ENCODE results near the gene GPR82. TPM values are rescaled to one million over a fixed set of nuclear protein-coding genes. Genes with fewer than 3 reads are reported as not detected.
"Not testable (repeated sequence)": the region's sequence is repeated elsewhere in the genome, so short reads cannot be mapped to it uniquely, and the experiment has no call there.

Gene GPR82
- under 1 TPM; 0.37 to 0.53 TPM for total RNA-seq

GRCh38 chrX:41723826-41724225 is at the start of gene GPR82:
Gene GPR82 (plus strand): TSS chrX:41724181. CDS start chrX:41727027, 2,846 bp downstream.
- POLR2A ChIA-PET: no interaction called here
- H3K36me3 Mint-ChIP-seq (ENCODE audit: low read depth): peaks cover 40% of the 10 kb centered on the region
- DNase-seq (no peak), ATAC-seq (no peak)
- peak within 1 kb of the TSS; percentile 46 for H3K27ac Mint-ChIP-seq
- peaks cover 4% of the 10 kb centered on the region for H3K9me3 Mint-ChIP-seq (ENCODE audit: insufficient read depth)
- CTCF ChIA-PET: no interaction called here
- H3K4me1 Mint-ChIP-seq (ENCODE audit: low read depth): peaks cover 53% of the 10 kb centered on the region
- H3K27me3 Mint-ChIP-seq (ENCODE audit: low read depth): no peaks in the 10 kb centered on the region
- H3K4me3 Mint-ChIP-seq: peak within 1 kb of the TSS; percentile 45

GRCh38 chrX:41676361-41676760 is 47.6 kb upstream of the GPR82 start:
- H3K27ac Mint-ChIP-seq; H3K9me3 Mint-ChIP-seq (ENCODE audit: insufficient read depth); CTCF ChIA-PET; ATAC-seq; H3K27me3 Mint-ChIP-seq (ENCODE audit: low read depth); DNase-seq; POLR2A ChIA-PET; H3K4me3 Mint-ChIP-seq: not testable (repeated sequence)
- H3K4me1 Mint-ChIP-seq (ENCODE audit: low read depth): peaks cover 21% of the 10 kb centered on the region
- H3K36me3 Mint-ChIP-seq (ENCODE audit: low read depth): peaks cover 22% of the 10 kb centered on the region

GRCh38 chrX:41677183-41678060 is 46.6 kb upstream of the GPR82 start:
- H3K27me3 Mint-ChIP-seq (ENCODE audit: low read depth): no peaks in the 10 kb centered on the region
- no peak overlapping the region for H3K27ac Mint-ChIP-seq
- ChIA-PET CTCF (no interaction called here), POLR2A (no interaction called here)
- ATAC-seq (no peak), DNase-seq (no peak)
- no peaks in the 10 kb centered on the region for H3K9me3 Mint-ChIP-seq (ENCODE audit: insufficient read depth)
- peaks cover 22% of the 10 kb centered on the region for H3K36me3 Mint-ChIP-seq (ENCODE audit: low read depth)
- no peak overlapping the region for H3K4me3 Mint-ChIP-seq
- H3K4me1 Mint-ChIP-seq (ENCODE audit: low read depth): peaks cover 21% of the 10 kb centered on the region

- Mint-ChIP-seq H3K4me1 (ENCODE audit: low read depth) (peaks cover 26% of the 10 kb centered on the region), H3K36me3 (ENCODE audit: low read depth) (peaks cover 3% of the 10 kb centered on the region), H3K27ac (no peak overlapping the region), H3K4me3 (no peak overlapping the region), H3K27me3 (ENCODE audit: low read depth) (no peaks in the 10 kb centered on the region), H3K9me3 (ENCODE audit: insufficient read depth) (no peaks in the 10 kb centered on the region)
- ATAC-seq (no peak), DNase-seq (no peak)
- ChIA-PET CTCF (no interaction called here), POLR2A (no interaction called here)
These were observed 39.8 kb upstream of the GPR82 start for GRCh38 chrX:41684138-41684537.

GRCh38 chrX:41684940-41685339 is 39.0 kb upstream of the GPR82 start:
- ATAC-seq (no peak), DNase-seq (no peak)
- Mint-ChIP-seq H3K4me1 (ENCODE audit: low read depth) (peaks cover 29% of the 10 kb centered on the region), H3K27me3 (ENCODE audit: low read depth) (no peaks in the 10 kb centered on the region), H3K27ac (no peak overlapping the region), H3K4me3 (no peak overlapping the region), H3K9me3 (ENCODE audit: insufficient read depth) (no peaks in the 10 kb centered on the region), H3K36me3 (ENCODE audit: low read depth) (peaks cover 6% of the 10 kb centered on the region)
- POLR2A ChIA-PET: no interaction called here
- CTCF ChIA-PET: no interaction called here

- H3K4me1 Mint-ChIP-seq (ENCODE audit: low read depth): peaks cover 36% of the 10 kb centered on the region
These were observed 37.2 kb upstream of the GPR82 start for GRCh38 chrX:41686788-41687187.

GRCh38 chrX:41688156-41688555 is 35.8 kb upstream of the GPR82 start:
- ChIA-PET POLR2A (no interaction called here), CTCF (no interaction called here)
- DNase-seq: no peak
- peaks cover 47% of the 10 kb centered on the region for H3K4me1 Mint-ChIP-seq (ENCODE audit: low read depth)
- H3K9me3 Mint-ChIP-seq (ENCODE audit: insufficient read depth): no peaks in the 10 kb centered on the region
- no peak overlapping the region for H3K27ac Mint-ChIP-seq
- peaks cover 16% of the 10 kb centered on the region for H3K36me3 Mint-ChIP-seq (ENCODE audit: low read depth)
- H3K27me3 Mint-ChIP-seq (ENCODE audit: low read depth): no peaks in the 10 kb centered on the region
- peak overlapping the region; percentile 49 for H3K4me3 Mint-ChIP-seq
- no peak for ATAC-seq

More at GRCh38 chrX:41686788-41687187, 37.2 kb upstream of the GPR82 start:
- CTCF ChIA-PET: no interaction called here
- POLR2A ChIA-PET: interaction anchor here (0.7 kb wide), 1 partner anchor 1419 kb away, joined by 3 read pairs; no protein-coding TSS in a partner anchor
- H3K36me3 Mint-ChIP-seq (ENCODE audit: low read depth): peaks cover 12% of the 10 kb centered on the region
- ATAC-seq (no peak), DNase-seq (no peak)
- H3K27ac Mint-ChIP-seq: no peak overlapping the region
- H3K9me3 Mint-ChIP-seq (ENCODE audit: insufficient read depth): no peaks in the 10 kb centered on the region
- no peak overlapping the region for H3K4me3 Mint-ChIP-seq
- no peaks in the 10 kb centered on the region for H3K27me3 Mint-ChIP-seq (ENCODE audit: low read depth)

GRCh38 chrX:41688835-41689234 is 35.1 kb upstream of the GPR82 start, which contains the start of gene GPR34:
Gene GPR34 (plus strand): TSS chrX:41688973. CDS start chrX:41695634, 6,661 bp downstream.
- Mint-ChIP-seq H3K27ac (peak within 1 kb of the TSS; percentile 55), H3K36me3 (ENCODE audit: low read depth) (peaks cover 19% of the 10 kb centered on the region), H3K9me3 (ENCODE audit: insufficient read depth) (no peaks in the 10 kb centered on the region), H3K4me1 (ENCODE audit: low read depth) (peaks cover 53% of the 10 kb centered on the region), H3K4me3 (peak within 1 kb of the TSS; percentile 49), H3K27me3 (ENCODE audit: low read depth) (no peaks in the 10 kb centered on the region)
- POLR2A ChIA-PET: no interaction called here
- ATAC-seq: peak; percentile 79
- CTCF ChIA-PET: no interaction called here
- peak; percentile 51 for DNase-seq

- CTCF ChIA-PET: no interaction called here
- H3K27me3 Mint-ChIP-seq (ENCODE audit: low read depth): no peaks in the 10 kb centered on the region
- H3K9me3 Mint-ChIP-seq (ENCODE audit: insufficient read depth): no peaks in the 10 kb centered on the region
- H3K36me3 Mint-ChIP-seq (ENCODE audit: low read depth): peaks cover 19% of the 10 kb centered on the region
- ATAC-seq (no peak), DNase-seq (no peak)
- H3K4me3 Mint-ChIP-seq: peak overlapping the region; percentile 28
- peaks cover 62% of the 10 kb centered on the region for H3K4me1 Mint-ChIP-seq (ENCODE audit: low read depth)
- POLR2A ChIA-PET: no interaction called here
- no peak overlapping the region for H3K27ac Mint-ChIP-seq
These were observed 34.3 kb upstream of the GPR82 start for GRCh38 chrX:41689711-41690110.

GRCh38 chrX:41692162-41692749 is 31.7 kb upstream of the GPR82 start:
- DNase-seq (no peak), ATAC-seq (no peak)
- no peaks in the 10 kb centered on the region for H3K9me3 Mint-ChIP-seq (ENCODE audit: insufficient read depth)
- CTCF ChIA-PET: interaction anchor here (0.7 kb wide), 1 partner anchor 26 kb away, joined by 3 read pairs; no protein-coding TSS in a partner anchor
- peak overlapping the region; percentile 56 for H3K27ac Mint-ChIP-seq
- POLR2A ChIA-PET: no interaction called here
- H3K4me3 Mint-ChIP-seq: peak overlapping the region; percentile 25
- peaks cover 55% of the 10 kb centered on the region for H3K4me1 Mint-ChIP-seq (ENCODE audit: low read depth)
- H3K27me3 Mint-ChIP-seq (ENCODE audit: low read depth): no peaks in the 10 kb centered on the region
- H3K36me3 Mint-ChIP-seq (ENCODE audit: low read depth): peaks cover 29% of the 10 kb centered on the region

- POLR2A ChIA-PET: interaction anchor here (0.6 kb wide), 1 partner anchor 174 kb away, joined by 3 read pairs; no protein-coding TSS in a partner anchor
- peak overlapping the region; percentile 37 for H3K27ac Mint-ChIP-seq
- no peaks in the 10 kb centered on the region for H3K9me3 Mint-ChIP-seq (ENCODE audit: insufficient read depth)
- H3K27me3 Mint-ChIP-seq (ENCODE audit: low read depth): no peaks in the 10 kb centered on the region
- peaks cover 29% of the 10 kb centered on the region for H3K36me3 Mint-ChIP-seq (ENCODE audit: low read depth)
- CTCF ChIA-PET: interaction anchor here (0.6 kb wide), 1 partner anchor 13 kb away, joined by 3 read pairs; no protein-coding TSS in a partner anchor
- DNase-seq: no peak
- peak overlapping the region; percentile 22 for H3K4me3 Mint-ChIP-seq
- H3K4me1 Mint-ChIP-seq (ENCODE audit: low read depth): peaks cover 53% of the 10 kb centered on the region
- ATAC-seq: peak; percentile 47
These were observed 31.0 kb upstream of the GPR82 start for GRCh38 chrX:41693024-41693423.

GRCh38 chrX:41695426-41695825 is 28.6 kb upstream of the GPR82 start:
- POLR2A ChIA-PET: interaction anchor here (1.3 kb wide), 1 partner anchor 25 kb away, joined by 4 read pairs; no protein-coding TSS in a partner anchor
- peak overlapping the region; percentile 45 for H3K27ac Mint-ChIP-seq
- DNase-seq: peak; percentile 30

More at GRCh38 chrX:41695426-41695825, 28.6 kb upstream of the GPR82 start:
- CTCF ChIA-PET: interaction anchor here (1.2 kb wide), 1 partner anchor 14 kb away, joined by 4 read pairs; no protein-coding TSS in a partner anchor
- Mint-ChIP-seq H3K36me3 (ENCODE audit: low read depth) (peaks cover 30% of the 10 kb centered on the region), H3K4me1 (ENCODE audit: low read depth) (peaks cover 46% of the 10 kb centered on the region), H3K27me3 (ENCODE audit: low read depth) (no peaks in the 10 kb centered on the region), H3K4me3 (no peak overlapping the region), H3K9me3 (ENCODE audit: insufficient read depth) (no peaks in the 10 kb centered on the region)
- peak; percentile 26 for ATAC-seq

Measured in activated CD8-positive, alpha-beta T cell treated with anti-CD3 and anti-CD28 coated beads, Interleukin-2, amount 10 ng/mL, durations not matched to agents 7 days and 5 days (primary cell).